ENCODE measurements around the gene SLC35F2.
A peak's percentile ranks its signal among the peaks of the same experiment; 100 is the strongest.
"Not testable (repeated sequence)": the region's sequence is repeated elsewhere in the genome, so short reads cannot be mapped to it uniquely, and the experiment has no call there.

Gene SLC35F2

GRCh38 chr11:107844041-107844440, 14.5 kb downstream of the SLC35F2 start:
- no peak for DNase-seq (ENCODE audit: extremely low spot score, insufficient read length, low read depth)
- FAIRE-seq = no peak

GRCh38 chr11:107842412-107843100, 16.0 kb downstream of the SLC35F2 start:
- no peak for FAIRE-seq
- no peak for DNase-seq (ENCODE audit: extremely low spot score, insufficient read length, low read depth)

- DNase-seq (ENCODE audit: extremely low spot score, insufficient read length, low read depth) (no peak), FAIRE-seq (peak; percentile 15)
Observed at GRCh38 chr11:107840129-107840484, 18.5 kb downstream of the SLC35F2 start.

- DNase-seq (ENCODE audit: extremely low spot score, insufficient read length, low read depth) (no peak), FAIRE-seq (no peak)
Observed at GRCh38 chr11:107836851-107837250, 21.7 kb downstream of the SLC35F2 start.

GRCh38 chr11:107834995-107835394, 23.6 kb downstream of the SLC35F2 start:
- DNase-seq (ENCODE audit: extremely low spot score, insufficient read length, low read depth) (no peak), FAIRE-seq (no peak)

- not testable (repeated sequence) for DNase-seq (ENCODE audit: extremely low spot score, insufficient read length, low read depth); FAIRE-seq
Observed at GRCh38 chr11:107833926-107834325, 24.7 kb downstream of the SLC35F2 start.

GRCh38 chr11:107830915-107831540, 27.6 kb downstream of the SLC35F2 start:
- DNase-seq (ENCODE audit: extremely low spot score, insufficient read length, low read depth) = no peak
- FAIRE-seq = no peak

GRCh38 chr11:107827041-107827440, 31.5 kb downstream of the SLC35F2 start:
- DNase-seq (ENCODE audit: extremely low spot score, insufficient read length, low read depth) (no peak), FAIRE-seq (no peak)

- no peak for FAIRE-seq
- DNase-seq (ENCODE audit: extremely low spot score, insufficient read length, low read depth) = no peak
Observed at GRCh38 chr11:107825875-107826274, 32.7 kb downstream of the SLC35F2 start.

GRCh38 chr11:107824668-107825369, 33.8 kb downstream of the SLC35F2 start:
- DNase-seq (ENCODE audit: extremely low spot score, insufficient read length, low read depth) (no peak), FAIRE-seq (no peak)

- FAIRE-seq (no peak), DNase-seq (ENCODE audit: extremely low spot score, insufficient read length, low read depth) (no peak)
Observed at GRCh38 chr11:107821199-107821927, 37.2 kb downstream of the SLC35F2 start.

GRCh38 chr11:107819361-107820014, 39.1 kb downstream of the SLC35F2 start:
- no peak for FAIRE-seq
- DNase-seq (ENCODE audit: extremely low spot score, insufficient read length, low read depth) = no peak

- FAIRE-seq (no peak), DNase-seq (ENCODE audit: extremely low spot score, insufficient read length, low read depth) (no peak)
Observed at GRCh38 chr11:107818491-107818890, 40.1 kb downstream of the SLC35F2 start.

GRCh38 chr11:107816028-107816427, 42.6 kb downstream of the SLC35F2 start:
- FAIRE-seq (no peak), DNase-seq (ENCODE audit: extremely low spot score, insufficient read length, low read depth) (no peak)

- DNase-seq (ENCODE audit: extremely low spot score, insufficient read length, low read depth) = no peak
- no peak for FAIRE-seq
Observed at GRCh38 chr11:107810875-107811274, 47.7 kb downstream of the SLC35F2 start.

GRCh38 chr11:107808521-107808920, 50.1 kb downstream of the SLC35F2 start:
- FAIRE-seq (no peak), DNase-seq (ENCODE audit: extremely low spot score, insufficient read length, low read depth) (no peak)

- FAIRE-seq (no peak), DNase-seq (ENCODE audit: extremely low spot score, insufficient read length, low read depth) (no peak)
Observed at GRCh38 chr11:107804971-107805370, 53.6 kb downstream of the SLC35F2 start.

GRCh38 chr11:107804211-107804610, 54.4 kb downstream of the SLC35F2 start:
- DNase-seq (ENCODE audit: extremely low spot score, insufficient read length, low read depth) (no peak), FAIRE-seq (no peak)

- no peak for DNase-seq (ENCODE audit: extremely low spot score, insufficient read length, low read depth)
- FAIRE-seq = no peak
Observed at GRCh38 chr11:107801641-107802040, 56.9 kb downstream of the SLC35F2 start.

GRCh38 chr11:107799218-107799859, 59.2 kb downstream of the SLC35F2 start:
- FAIRE-seq = peak; percentile 81
- peak; percentile 36 for DNase-seq (ENCODE audit: extremely low spot score, insufficient read length, low read depth)
